ENCODE results near the gene DYNLRB2.

DYNLRB2 gene

GRCh38 chr16:80591071-80591915 is 50.5 kb downstream of the DYNLRB2 start:
- Histone ChIP-seq H3K4me3 (ENCODE audit: low read depth, low read length) (no peak overlapping the region), H3K27ac (no peak overlapping the region), H3K27me3 (ENCODE audit: insufficient read depth, low read depth, severe bottlenecking) (no peaks in the 10 kb centered on the region), H3K9me3 (ENCODE audit: severe bottlenecking) (no peaks in the 10 kb centered on the region), H3K36me3 (no peaks in the 10 kb centered on the region)
- TF ChIP-seq CTCF (IDR thresholded peaks at IDR 0.05; ENCODE audit: low read depth, low read length) = no peak
- no peak for DNase-seq

- H3K27me3 ChIP-seq (ENCODE audit: insufficient read depth, low read depth, severe bottlenecking) = no peaks in the 10 kb centered on the region
- H3K36me3 ChIP-seq = no peaks in the 10 kb centered on the region
- H3K27ac ChIP-seq = no peak overlapping the region
- DNase-seq = no peak
- TF ChIP-seq CTCF (IDR thresholded peaks at IDR 0.05; ENCODE audit: low read depth, low read length) = no peak
- no peaks in the 10 kb centered on the region for H3K9me3 ChIP-seq (ENCODE audit: severe bottlenecking)
- no peak overlapping the region for H3K4me3 ChIP-seq (ENCODE audit: low read depth, low read length)
Observed at GRCh38 chr16:80592273-80592672, 51.5 kb downstream of the DYNLRB2 start.

GRCh38 chr16:80594756-80595155 is 54.0 kb downstream of the DYNLRB2 start:
- Histone ChIP-seq H3K36me3 (no peaks in the 10 kb centered on the region), H3K9me3 (ENCODE audit: severe bottlenecking) (no peaks in the 10 kb centered on the region), H3K4me3 (ENCODE audit: low read depth, low read length) (no peak overlapping the region), H3K27me3 (ENCODE audit: insufficient read depth, low read depth, severe bottlenecking) (no peaks in the 10 kb centered on the region), H3K27ac (no peak overlapping the region)
- DNase-seq = no peak
- TF ChIP-seq CTCF (IDR thresholded peaks at IDR 0.05; ENCODE audit: low read depth, low read length) = no peak

- H3K27ac ChIP-seq = no peak overlapping the region
Observed at GRCh38 chr16:80596507-80597207, 55.9 kb downstream of the DYNLRB2 start.

GRCh38 chr16:80599466-80599865 is 58.7 kb downstream of the DYNLRB2 start:
- no peak overlapping the region for H3K4me3 ChIP-seq (ENCODE audit: low read depth, low read length)
- no peak overlapping the region for H3K27ac ChIP-seq
- DNase-seq = no peak
- H3K27me3 ChIP-seq (ENCODE audit: insufficient read depth, low read depth, severe bottlenecking) = no peaks in the 10 kb centered on the region
- no peaks in the 10 kb centered on the region for H3K36me3 ChIP-seq
- TF ChIP-seq CTCF (IDR thresholded peaks at IDR 0.05; ENCODE audit: low read depth, low read length) = no peak
- no peaks in the 10 kb centered on the region for H3K9me3 ChIP-seq (ENCODE audit: severe bottlenecking)

More at GRCh38 chr16:80596507-80597207, 55.9 kb downstream of the DYNLRB2 start:
- Histone ChIP-seq H3K36me3 (no peaks in the 10 kb centered on the region), H3K9me3 (ENCODE audit: severe bottlenecking) (no peaks in the 10 kb centered on the region), H3K27me3 (ENCODE audit: insufficient read depth, low read depth, severe bottlenecking) (no peaks in the 10 kb centered on the region), H3K4me3 (ENCODE audit: low read depth, low read length) (no peak overlapping the region)
- no peak for DNase-seq
- no peak for TF ChIP-seq CTCF (IDR thresholded peaks at IDR 0.05; ENCODE audit: low read depth, low read length)
